Measurements from ENCODE around the gene RARA.

RARA gene

GRCh38 chr17:40316571-40317344, 7.8 kb downstream of the RARA start:
- Histone ChIP-seq H3K4me1 (ENCODE audit: control insufficient read depth, insufficient read depth, low read length) (peaks cover 42% of the 10 kb centered on the region), H3K27ac (ENCODE audit: low read depth, low read length) (no peak overlapping the region), H3K27me3 (ENCODE audit: control insufficient read depth, insufficient read depth, low read length) (peaks cover 25% of the 10 kb centered on the region), H3K9ac (ENCODE audit: low read length) (peak overlapping the region; percentile 61), H3K9me3 (ENCODE audit: control insufficient read depth, insufficient read depth, low read depth, low read length) (no peaks in the 10 kb centered on the region), H3K4me3 (ENCODE audit: low read depth, low read length) (peak overlapping the region; percentile 61), H3K36me3 (ENCODE audit: control insufficient read depth, insufficient read depth, low read length) (no peaks in the 10 kb centered on the region)

- H3K27me3 ChIP-seq (ENCODE audit: control insufficient read depth, insufficient read depth, low read length) = peaks cover 25% of the 10 kb centered on the region
- peak overlapping the region; percentile 61 for H3K9ac ChIP-seq (ENCODE audit: low read length)
- H3K4me3 ChIP-seq (ENCODE audit: low read depth, low read length) = peak overlapping the region; percentile 61
- H3K9me3 ChIP-seq (ENCODE audit: control insufficient read depth, insufficient read depth, low read depth, low read length) = no peaks in the 10 kb centered on the region
- no peaks in the 10 kb centered on the region for H3K36me3 ChIP-seq (ENCODE audit: control insufficient read depth, insufficient read depth, low read length)
- H3K27ac ChIP-seq (ENCODE audit: low read depth, low read length) = no peak overlapping the region
- H3K4me1 ChIP-seq (ENCODE audit: control insufficient read depth, insufficient read depth, low read length) = peaks cover 48% of the 10 kb centered on the region
Measured at GRCh38 chr17:40317345-40317873, 8.4 kb downstream of the RARA start.

GRCh38 chr17:40317880-40318829, 9.2 kb downstream of the RARA start:
- H3K36me3 ChIP-seq (ENCODE audit: control insufficient read depth, insufficient read depth, low read length) = no peaks in the 10 kb centered on the region
- peaks cover 25% of the 10 kb centered on the region for H3K27me3 ChIP-seq (ENCODE audit: control insufficient read depth, insufficient read depth, low read length)
- H3K27ac ChIP-seq (ENCODE audit: low read depth, low read length) = peak overlapping the region; percentile 42; the same call in 1 of the 2 replicates
- H3K9ac ChIP-seq (ENCODE audit: low read length) = peak overlapping the region; percentile 68
- H3K9me3 ChIP-seq (ENCODE audit: control insufficient read depth, insufficient read depth, low read depth, low read length) = no peaks in the 10 kb centered on the region
- peak overlapping the region; percentile 81 for H3K4me3 ChIP-seq (ENCODE audit: low read depth, low read length)
- H3K4me1 ChIP-seq (ENCODE audit: control insufficient read depth, insufficient read depth, low read length) = peaks cover 54% of the 10 kb centered on the region

GRCh38 chr17:40318830-40319391, 9.9 kb downstream of the RARA start:
- H3K9me3 ChIP-seq (ENCODE audit: control insufficient read depth, insufficient read depth, low read depth, low read length) = no peaks in the 10 kb centered on the region
- H3K4me3 ChIP-seq (ENCODE audit: low read depth, low read length) = peak overlapping the region; percentile 81
- H3K36me3 ChIP-seq (ENCODE audit: control insufficient read depth, insufficient read depth, low read length) = no peaks in the 10 kb centered on the region
- H3K27ac ChIP-seq (ENCODE audit: low read depth, low read length) = no peak overlapping the region
- peaks cover 25% of the 10 kb centered on the region for H3K27me3 ChIP-seq (ENCODE audit: control insufficient read depth, insufficient read depth, low read length)
- peak overlapping the region; percentile 68 for H3K9ac ChIP-seq (ENCODE audit: low read length)
- peaks cover 52% of the 10 kb centered on the region for H3K4me1 ChIP-seq (ENCODE audit: control insufficient read depth, insufficient read depth, low read length)

GRCh38 chr17:40319651-40320540, 10.9 kb downstream of the RARA start:
- Histone ChIP-seq H3K9me3 (ENCODE audit: control insufficient read depth, insufficient read depth, low read depth, low read length) (no peaks in the 10 kb centered on the region), H3K4me3 (ENCODE audit: low read depth, low read length) (no peak overlapping the region), H3K36me3 (ENCODE audit: control insufficient read depth, insufficient read depth, low read length) (no peaks in the 10 kb centered on the region), H3K4me1 (ENCODE audit: control insufficient read depth, insufficient read depth, low read length) (peaks cover 52% of the 10 kb centered on the region), H3K27me3 (ENCODE audit: control insufficient read depth, insufficient read depth, low read length) (peaks cover 25% of the 10 kb centered on the region), H3K27ac (ENCODE audit: low read depth, low read length) (no peak overlapping the region), H3K9ac (ENCODE audit: low read length) (no peak overlapping the region)

GRCh38 chr17:40320756-40321523, 12.0 kb downstream of the RARA start:
- Histone ChIP-seq H3K9ac (ENCODE audit: low read length) (no peak overlapping the region), H3K27ac (ENCODE audit: low read depth, low read length) (no peak overlapping the region), H3K36me3 (ENCODE audit: control insufficient read depth, insufficient read depth, low read length) (no peaks in the 10 kb centered on the region), H3K9me3 (ENCODE audit: control insufficient read depth, insufficient read depth, low read depth, low read length) (no peaks in the 10 kb centered on the region), H3K27me3 (ENCODE audit: control insufficient read depth, insufficient read depth, low read length) (peaks cover 22% of the 10 kb centered on the region), H3K4me1 (ENCODE audit: control insufficient read depth, insufficient read depth, low read length) (peaks cover 47% of the 10 kb centered on the region), H3K4me3 (ENCODE audit: low read depth, low read length) (no peak overlapping the region)

- Histone ChIP-seq H3K9me3 (ENCODE audit: control insufficient read depth, insufficient read depth, low read depth, low read length) (no peaks in the 10 kb centered on the region), H3K9ac (ENCODE audit: low read length) (no peak overlapping the region), H3K27me3 (ENCODE audit: control insufficient read depth, insufficient read depth, low read length) (peaks cover 16% of the 10 kb centered on the region), H3K36me3 (ENCODE audit: control insufficient read depth, insufficient read depth, low read length) (no peaks in the 10 kb centered on the region), H3K4me1 (ENCODE audit: control insufficient read depth, insufficient read depth, low read length) (peaks cover 41% of the 10 kb centered on the region), H3K27ac (ENCODE audit: low read depth, low read length) (no peak overlapping the region), H3K4me3 (ENCODE audit: low read depth, low read length) (no peak overlapping the region)
Measured at GRCh38 chr17:40321524-40321929, 12.5 kb downstream of the RARA start.

GRCh38 chr17:40321961-40322357, 13.0 kb downstream of the RARA start:
- H3K4me3 ChIP-seq (ENCODE audit: low read depth, low read length) = no peak overlapping the region
- H3K4me1 ChIP-seq (ENCODE audit: control insufficient read depth, insufficient read depth, low read length) = peaks cover 39% of the 10 kb centered on the region
- H3K27me3 ChIP-seq (ENCODE audit: control insufficient read depth, insufficient read depth, low read length) = peaks cover 14% of the 10 kb centered on the region
- no peak overlapping the region for H3K27ac ChIP-seq (ENCODE audit: low read depth, low read length)
- H3K9me3 ChIP-seq (ENCODE audit: control insufficient read depth, insufficient read depth, low read depth, low read length) = no peaks in the 10 kb centered on the region
- H3K9ac ChIP-seq (ENCODE audit: low read length) = no peak overlapping the region
- H3K36me3 ChIP-seq (ENCODE audit: control insufficient read depth, insufficient read depth, low read length) = no peaks in the 10 kb centered on the region

GRCh38 chr17:40322358-40323315, 13.7 kb downstream of the RARA start:
- Histone ChIP-seq H3K4me1 (ENCODE audit: control insufficient read depth, insufficient read depth, low read length) (peaks cover 34% of the 10 kb centered on the region), H3K27ac (ENCODE audit: low read depth, low read length) (no peak overlapping the region), H3K36me3 (ENCODE audit: control insufficient read depth, insufficient read depth, low read length) (no peaks in the 10 kb centered on the region), H3K4me3 (ENCODE audit: low read depth, low read length) (peak overlapping the region; percentile 3; the same call in 1 of the 2 replicates), H3K9me3 (ENCODE audit: control insufficient read depth, insufficient read depth, low read depth, low read length) (no peaks in the 10 kb centered on the region), H3K9ac (ENCODE audit: low read length) (peak overlapping the region; percentile 21), H3K27me3 (ENCODE audit: control insufficient read depth, insufficient read depth, low read length) (peaks cover 10% of the 10 kb centered on the region)
